ENCODE results near the gene PPP5C.
"Not testable (repeated sequence)": the region's sequence is repeated elsewhere in the genome, so short reads cannot be mapped to it uniquely, and the experiment has no call there.

PPP5C gene

DNA sequence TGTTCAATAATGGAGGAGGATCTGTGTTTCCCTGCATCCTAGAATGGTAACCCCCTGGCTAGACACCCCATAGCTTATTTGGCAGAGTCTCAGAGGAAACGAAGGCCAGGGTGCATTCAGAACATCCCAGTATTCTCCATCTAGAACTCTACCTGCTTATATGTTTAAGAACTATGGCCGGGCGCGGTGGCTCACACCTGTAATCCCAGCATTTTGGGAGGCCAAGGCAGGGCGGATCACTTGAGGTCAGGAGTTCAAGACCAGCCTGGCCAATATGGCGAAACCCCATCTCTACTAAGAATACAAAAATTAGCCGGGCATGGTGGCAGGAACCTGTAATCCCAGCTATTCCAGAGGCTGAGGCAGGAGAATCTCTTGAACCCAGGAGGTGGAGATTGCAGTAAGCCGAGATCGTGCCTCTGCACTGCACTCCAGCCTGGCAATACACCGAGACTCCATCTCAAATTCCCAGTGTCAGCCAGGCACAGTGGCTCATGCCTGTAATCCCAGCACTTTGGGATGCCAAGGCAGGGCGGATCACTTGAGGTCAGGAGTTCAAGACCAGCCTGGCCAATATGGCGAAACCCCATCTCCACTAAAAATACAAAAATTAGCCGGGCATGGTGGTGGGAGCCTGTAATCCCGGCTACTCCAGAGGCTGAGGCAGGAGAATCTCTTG is 51.1 kb downstream of the PPP5C start:
- H3K27ac ChIP-seq, H3K4me3 ChIP-seq: not testable (repeated sequence)

DNA sequence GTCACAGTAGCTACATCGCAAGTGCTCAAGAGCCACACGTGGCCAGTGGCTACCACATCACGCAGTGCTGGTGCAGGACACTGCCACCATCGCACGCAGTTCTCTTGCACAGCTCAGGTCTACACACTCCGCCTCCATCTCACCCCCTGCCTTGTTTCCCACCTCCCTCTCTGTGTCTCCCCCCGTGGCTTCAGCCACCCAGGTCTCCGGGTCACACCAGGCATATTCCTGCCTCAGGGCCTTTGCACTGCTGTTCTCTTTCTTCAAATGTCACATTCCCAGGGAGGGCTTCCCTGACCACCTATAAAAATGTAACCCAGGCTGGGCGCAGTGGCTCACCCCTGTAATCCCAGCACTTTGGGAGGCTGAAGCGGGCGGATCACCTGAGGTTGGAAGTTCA is 55.8 kb downstream of the PPP5C start:
- no peak overlapping the region for H3K27ac ChIP-seq
- H3K4me3 ChIP-seq: no peak overlapping the region

DNA sequence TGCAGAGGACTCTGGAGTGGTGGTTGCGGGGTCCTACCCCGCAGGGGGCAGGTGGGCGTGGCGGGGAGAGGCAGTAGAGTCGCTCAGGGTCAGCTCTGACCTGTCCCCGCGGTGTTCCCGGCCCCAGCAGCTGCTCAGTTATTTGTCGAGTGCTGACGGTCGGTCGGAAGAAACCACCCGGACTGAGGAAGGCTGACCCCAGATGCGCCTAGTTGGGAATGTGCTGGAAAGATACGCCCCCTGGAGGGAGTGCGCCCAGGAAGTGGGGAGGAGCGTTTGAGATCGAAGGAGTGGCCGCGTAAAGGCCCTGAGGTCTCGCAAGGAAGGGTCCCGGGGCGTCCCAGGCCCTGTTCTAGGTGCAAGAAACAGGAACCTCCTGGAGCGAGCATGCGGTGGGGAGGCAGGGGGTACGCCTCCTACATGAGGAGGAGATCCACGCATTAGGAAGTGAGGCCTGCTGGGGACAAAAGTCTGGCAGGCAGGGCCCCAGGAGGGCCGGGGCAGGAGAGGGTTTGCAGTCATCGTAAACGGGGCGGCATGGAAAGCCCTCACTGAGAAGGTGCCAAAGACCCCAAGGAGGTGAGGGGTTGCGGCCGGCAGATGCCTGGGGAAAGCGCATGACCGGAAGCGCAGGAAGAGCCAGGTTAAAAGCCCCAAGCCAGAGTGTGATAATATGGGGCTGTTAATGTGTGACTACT is 57.3 kb downstream of the PPP5C start:
- Histone ChIP-seq H3K27ac (peak overlapping the region in 7 of 21 experiments; percentile 3 to 56 (median 11)), H3K4me3 (peak overlapping the region in 6 of 7 experiments; percentile 1 to 40 (median 11))

DNA sequence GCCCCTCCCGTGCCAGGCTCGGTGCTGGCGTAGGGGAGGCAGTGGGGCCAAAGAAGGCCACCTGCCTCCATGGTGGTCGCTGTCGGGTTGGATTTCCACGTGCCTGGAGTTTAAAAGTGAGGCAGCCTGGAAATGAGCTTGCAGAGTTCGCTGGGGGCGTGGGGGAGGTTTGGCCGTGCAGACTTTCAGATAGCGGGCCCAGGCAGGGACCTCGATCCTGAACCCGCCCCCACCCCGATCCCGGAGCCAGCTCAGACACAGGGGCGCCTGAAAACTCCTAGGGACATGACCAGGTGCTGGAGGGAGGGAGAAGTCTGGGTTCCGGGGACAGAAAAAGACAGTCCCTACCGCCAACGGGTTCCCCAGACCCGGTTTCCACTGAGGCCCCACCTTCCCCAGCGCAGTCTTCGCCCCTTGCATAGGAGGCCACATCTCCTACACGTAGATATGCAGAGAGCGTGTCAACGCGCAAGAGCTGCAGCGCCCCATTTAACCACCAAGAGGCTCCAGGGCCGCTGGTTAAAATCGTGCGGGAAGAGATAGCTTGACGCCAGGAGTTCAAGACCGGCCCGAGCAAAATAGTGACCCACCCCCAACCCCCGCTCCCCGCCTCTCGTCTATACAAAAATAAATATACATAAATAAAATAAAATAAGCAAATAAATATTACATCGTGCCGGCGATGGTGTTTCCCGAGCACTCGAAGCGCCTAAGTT is 58.0 kb downstream of the PPP5C start:
- Histone ChIP-seq H3K27ac (peak overlapping the region in 4 of 21 experiments; percentile 4 to 50 (median 16)), H3K4me3 (peak overlapping the region in 5 of 7 experiments; percentile 1 to 40 (median 12))

DNA sequence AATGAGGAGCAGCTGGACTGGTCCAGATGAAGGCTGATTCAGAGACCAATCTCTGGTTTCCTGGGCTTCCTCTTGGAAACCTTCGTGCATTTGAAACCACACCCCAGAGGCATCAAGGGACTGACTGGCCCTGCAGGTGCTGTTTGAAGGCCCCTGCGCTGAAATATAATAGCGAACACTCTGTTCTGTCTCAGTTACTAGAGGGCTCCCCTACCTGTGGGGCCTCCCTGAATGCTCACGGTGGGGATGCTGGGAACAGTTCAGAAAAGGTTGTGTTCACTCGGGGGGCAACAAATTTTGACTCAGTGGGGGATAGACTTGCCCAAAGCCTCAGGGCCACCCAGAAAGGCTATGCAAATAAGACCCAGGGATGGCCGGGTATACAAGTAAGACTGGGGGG is 60.1 kb downstream of the PPP5C start:
- H3K27ac ChIP-seq: no peak overlapping the region
- H3K4me3 ChIP-seq: no peak overlapping the region

- no peak overlapping the region for H3K4me3 ChIP-seq
- peak overlapping the region in 3 of 21 experiments; percentile 3 to 10 (median 10) for H3K27ac ChIP-seq
Observed at GRCh38 chr19:46407856-46408663, 61.2 kb downstream of the PPP5C start.

DNA sequence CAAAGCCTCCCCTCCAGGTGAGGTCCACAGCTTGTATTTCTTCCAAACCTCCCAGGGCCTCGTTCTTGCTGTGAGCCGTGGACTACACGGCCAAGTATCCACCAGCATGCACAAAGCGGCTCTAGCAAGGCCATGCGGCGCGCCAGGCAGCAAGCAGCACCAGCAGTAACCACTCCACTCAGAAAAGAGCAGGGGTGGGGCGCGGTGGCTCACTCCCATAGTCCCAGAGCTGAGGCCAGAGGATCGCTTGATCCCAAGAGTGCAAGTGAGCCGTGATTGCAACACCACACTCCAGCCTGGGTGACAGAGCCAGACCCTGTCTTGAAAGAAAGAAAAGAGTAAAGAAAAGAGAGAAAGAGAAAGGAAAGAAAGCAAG is 61.8 kb downstream of the PPP5C start:
- H3K4me3 ChIP-seq: no peak overlapping the region

GRCh38 chr19:46409191-46409590 is 62.3 kb downstream of the PPP5C start:
- no peak overlapping the region for H3K27ac ChIP-seq

More for the DNA sequence above, 61.8 kb downstream of the PPP5C start:
- H3K27ac ChIP-seq: peak overlapping the region in 3 of 21 experiments; percentile 3 to 10 (median 10)

GRCh38 chr19:46410205-46411087 is 63.6 kb downstream of the PPP5C start:
- H3K27ac ChIP-seq: no peak overlapping the region
- no peak overlapping the region for H3K4me3 ChIP-seq

More at GRCh38 chr19:46409191-46409590, 62.3 kb downstream of the PPP5C start:
- no peak overlapping the region for H3K4me3 ChIP-seq

GRCh38 chr19:46411088-46411924 is 64.4 kb downstream of the PPP5C start:
- H3K27ac ChIP-seq: peak overlapping the region in 4 of 21 experiments; percentile 19 to 67 (median 32)
- H3K4me3 ChIP-seq: peak overlapping the region; percentile 17 to 43 (median 30)

GRCh38 chr19:46411925-46412649 is 65.2 kb downstream of the PPP5C start:
- Histone ChIP-seq H3K27ac (peak overlapping the region in 9 of 21 experiments; percentile 5 to 67 (median 19)), H3K4me3 (peak overlapping the region; percentile 17 to 43 (median 30))

- Histone ChIP-seq H3K4me3 (peak overlapping the region; percentile 17 to 43 (median 30)), H3K27ac (peak overlapping the region in 16 of 21 experiments; percentile 10 to 76 (median 37))
Observed at GRCh38 chr19:46412650-46413261, 65.9 kb downstream of the PPP5C start.

DNA sequence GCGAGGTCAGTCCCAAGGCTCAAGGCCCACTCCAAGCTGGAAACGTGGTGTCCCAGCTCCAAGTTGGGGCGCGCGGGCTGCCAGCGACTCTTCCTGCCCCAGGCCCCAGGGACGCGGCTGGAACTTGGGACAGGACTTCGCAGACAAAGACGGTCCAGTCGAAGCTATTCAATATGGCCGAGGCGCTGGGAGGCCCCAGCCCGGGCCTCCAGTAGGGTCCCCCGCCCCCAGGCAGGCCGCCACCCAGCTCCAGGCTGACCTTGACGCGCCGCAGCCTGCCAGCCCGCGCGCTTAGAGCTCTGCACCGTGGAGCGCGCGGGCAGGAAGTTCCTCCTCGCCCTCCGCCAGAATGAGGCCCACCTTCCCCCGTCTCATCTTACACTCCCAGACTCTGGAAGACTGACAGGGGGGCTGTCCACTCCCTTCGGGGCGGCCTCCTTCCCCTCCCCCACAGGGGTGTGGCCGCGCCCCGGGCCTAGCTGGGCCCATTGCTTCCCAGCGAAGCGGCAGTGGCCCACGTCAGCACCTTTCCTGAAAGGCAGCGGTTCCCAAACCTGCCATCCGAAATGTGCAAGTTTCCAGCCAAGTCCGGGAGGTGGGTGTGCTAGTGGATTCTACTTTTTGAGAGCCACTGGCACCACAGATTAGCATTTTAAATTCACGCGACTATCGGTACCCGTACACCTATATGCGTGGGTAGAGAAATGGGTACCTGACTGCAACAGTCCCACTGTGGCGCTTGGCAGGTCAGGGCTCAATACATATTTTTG is 66.6 kb downstream of the PPP5C start, which contains the start of gene CCDC8:
TSS of gene CCDC8 (minus strand) at position 303 of the 770 bp plus-strand sequence. CDS start 754 bp downstream, outside the sequence.
- Histone ChIP-seq H3K4me3 (peak within 1 kb of the TSS; percentile 17 to 43 (median 30)), H3K27ac (peak within 1 kb of the TSS in 17 of 21 experiments; percentile 6 to 76 (median 37))

DNA sequence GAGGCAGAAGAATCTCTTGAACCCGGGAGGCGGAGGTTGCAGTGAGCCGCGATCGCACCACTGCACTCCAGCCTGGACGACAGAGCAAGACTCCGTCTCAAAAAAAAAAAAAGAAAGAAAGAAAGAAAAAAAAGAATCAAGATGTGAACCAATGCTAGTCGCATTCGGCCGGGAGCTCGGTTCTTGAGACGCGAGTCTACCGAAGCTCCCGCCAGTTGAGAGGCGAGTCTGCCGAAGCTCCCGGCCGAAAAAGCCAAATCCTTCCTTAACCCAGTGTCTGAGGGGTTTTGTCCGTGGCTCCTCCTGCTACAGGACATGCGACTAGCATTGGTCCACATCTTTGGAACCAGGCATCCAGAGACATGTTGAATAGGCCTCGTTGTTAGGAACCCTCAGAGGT is 68.0 kb downstream of the PPP5C start:
- not testable (repeated sequence) for H3K4me3 ChIP-seq, H3K27ac ChIP-seq
